ENCODE data around the gene ACAT2.

- no peak for TF ChIP-seq CTCF (conservative IDR thresholded peaks at IDR 0.05)
- TF ChIP-seq ZFX (IDR thresholded peaks at IDR 0.05), result no peak
Measured at GRCh38 chr6:159821122-159821521, 59.3 kb downstream of the ACAT2 start.
